ENCODE results near the gene SYTL1. TPM values are rescaled to one million over a fixed set of nuclear protein-coding genes. Genes with fewer than 3 reads are reported as not detected.
"Not testable (repeated sequence)": the region's sequence is repeated elsewhere in the genome, so short reads cannot be mapped to it uniquely, and the experiment has no call there.

Gene SYTL1
- total RNA-seq, 1 donor: 108 TPM

- no peak for DNase-seq (ENCODE audit: low read depth in 2 of 3, low spot score in 2 of 3)
Observed at GRCh38 chr1:27381969-27382762, 40.3 kb downstream of the SYTL1 start.

DNA sequence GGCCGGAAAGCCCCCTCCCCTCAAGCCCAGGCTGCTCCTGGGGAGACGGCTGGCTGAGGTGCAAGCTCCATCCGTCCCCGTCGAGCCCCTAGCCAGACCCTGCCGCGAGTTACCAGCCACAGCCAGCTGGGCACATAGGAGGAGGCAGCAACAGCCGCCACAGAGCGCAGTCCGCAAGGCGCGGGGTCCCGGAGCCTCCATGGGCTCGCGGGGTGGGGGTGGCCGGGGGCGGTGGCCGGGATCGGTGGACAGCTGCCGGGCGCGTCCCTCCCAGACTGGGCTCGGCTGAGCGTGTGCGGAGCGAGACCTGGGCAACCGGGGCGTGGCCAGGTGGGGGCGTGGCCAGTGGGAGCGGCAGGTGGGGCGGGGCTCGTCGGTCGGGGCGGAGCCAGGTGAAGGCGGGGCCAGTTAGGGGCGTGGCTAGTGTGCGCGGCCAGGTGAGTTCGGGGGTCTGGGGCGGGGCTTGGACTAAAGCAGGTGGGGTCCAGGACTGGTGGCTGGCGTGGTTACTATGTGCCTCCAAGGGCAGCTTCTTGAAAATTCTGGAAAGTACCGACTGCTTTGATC lies 41.3 kb downstream of the SYTL1 start, which contains the start of gene CD164L2:
TSS of gene CD164L2 (minus strand) at position 295 of the 567 bp plus-strand sequence. CDS start at position 201, 94 bp downstream.
- peak in 1 of 3 donors; percentile 34 for DNase-seq (ENCODE audit: low read depth in 2 of 3, low spot score in 2 of 3)

DNA sequence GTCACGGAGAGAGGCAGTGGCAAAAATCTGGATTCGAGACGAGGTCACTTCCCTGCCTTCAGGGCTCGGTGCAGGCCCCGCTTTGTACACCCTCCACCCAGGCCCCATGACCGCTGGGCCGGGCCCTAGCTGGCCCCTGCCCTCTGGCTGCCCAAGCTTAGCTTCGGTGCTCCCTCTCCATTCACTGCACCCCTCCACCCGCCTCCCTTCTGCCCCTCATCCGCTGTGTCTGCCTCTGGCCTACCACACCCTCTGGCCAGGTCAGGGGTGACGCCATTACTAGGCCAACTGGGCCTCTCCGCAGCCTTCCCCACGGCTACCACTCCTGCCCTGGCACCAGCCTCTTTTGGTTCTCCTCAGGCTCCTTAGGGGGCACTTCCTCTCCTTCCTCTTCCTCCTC lies 41.8 kb downstream of the SYTL1 start:
- no peak for DNase-seq (ENCODE audit: low read depth in 2 of 3, low spot score in 2 of 3)

- not testable (repeated sequence) for DNase-seq (ENCODE audit: low read depth in 2 of 3, low spot score in 2 of 3)
Observed at GRCh38 chr1:27384797-27385196, 43.0 kb downstream of the SYTL1 start.

- DNase-seq (ENCODE audit: low read depth in 2 of 3, low spot score in 2 of 3): peak; percentile 53 to 59 (median 53)
Observed at GRCh38 chr1:27388337-27389005, 46.6 kb downstream of the SYTL1 start.

DNA sequence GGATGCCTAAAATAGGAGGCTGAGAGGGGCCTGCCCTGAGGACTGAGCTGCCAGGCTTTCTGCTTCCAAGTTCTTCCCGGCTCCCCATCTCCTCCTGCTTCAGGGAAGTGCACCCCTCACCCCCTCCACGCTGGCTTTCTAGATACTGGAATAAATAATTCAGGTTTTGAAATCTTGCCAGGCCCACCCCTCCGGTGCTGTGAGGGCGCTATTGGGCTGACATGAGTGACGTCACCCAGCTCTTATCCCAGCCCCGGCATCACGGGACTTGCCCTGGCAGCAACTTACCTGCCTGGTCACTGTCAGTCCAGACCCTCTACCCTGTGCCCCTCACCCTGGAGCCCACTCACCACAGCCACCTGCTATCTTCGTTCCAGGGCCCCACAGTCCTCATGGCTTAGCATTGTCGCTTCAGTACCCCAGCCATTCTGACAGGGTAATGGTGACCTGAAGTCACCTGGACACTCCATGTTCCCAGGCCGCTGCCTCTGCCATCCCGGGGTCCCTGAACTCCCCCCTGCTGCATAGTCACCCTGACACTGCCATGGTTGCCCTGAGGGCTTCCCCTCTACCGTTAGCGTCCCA lies 49.8 kb downstream of the SYTL1 start:
- peak in 2 of 3 donors; percentile 62 to 63 for DNase-seq (ENCODE audit: low read depth in 2 of 3, low spot score in 2 of 3)

DNA sequence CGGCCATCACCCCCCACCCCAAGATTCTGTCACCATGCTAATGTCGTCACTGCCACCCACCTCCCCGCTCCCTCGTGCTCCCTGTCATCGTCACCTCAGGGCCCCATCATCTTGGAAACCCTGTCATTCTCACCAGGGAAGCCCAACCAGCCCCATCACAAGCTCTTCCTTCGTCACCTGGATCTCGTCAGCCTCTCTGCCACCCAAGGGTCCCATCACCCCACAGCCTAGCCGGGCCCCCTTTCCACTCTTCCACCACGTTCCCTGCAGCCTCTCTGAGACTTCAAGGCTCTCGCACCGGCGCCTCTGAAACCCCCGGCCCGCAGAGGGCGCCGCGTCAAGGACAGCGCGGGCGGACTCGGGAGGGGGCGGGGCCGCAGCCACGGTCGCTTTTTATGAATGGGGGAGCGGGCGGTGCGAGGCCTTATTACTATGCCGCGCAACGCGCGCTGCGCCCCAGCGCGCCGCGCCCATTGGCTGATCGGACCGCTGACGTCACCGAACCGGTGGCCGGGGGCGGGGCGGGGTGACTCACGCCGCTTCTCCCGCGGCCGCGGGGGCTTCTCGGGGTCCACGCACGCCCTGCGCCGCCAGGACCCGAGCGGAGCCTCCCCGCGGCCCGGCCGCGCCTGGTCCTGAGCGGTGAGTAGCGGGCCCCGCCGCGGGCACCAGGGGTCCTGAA lies 50.4 kb downstream of the SYTL1 start, which contains the start of gene GPR3:
TSS of gene GPR3 (plus strand) at position 527 of the 682 bp plus-strand sequence. CDS start 1,177 bp downstream, outside the sequence.
- DNase-seq (ENCODE audit: low read depth in 2 of 3, low spot score in 2 of 3): peak; percentile 86 to 95 (median 94)

GRCh38 chr1:27392778-27393635 lies 51.2 kb downstream of the SYTL1 start:
- no peak for DNase-seq (ENCODE audit: low read depth in 2 of 3, low spot score in 2 of 3)

DNA sequence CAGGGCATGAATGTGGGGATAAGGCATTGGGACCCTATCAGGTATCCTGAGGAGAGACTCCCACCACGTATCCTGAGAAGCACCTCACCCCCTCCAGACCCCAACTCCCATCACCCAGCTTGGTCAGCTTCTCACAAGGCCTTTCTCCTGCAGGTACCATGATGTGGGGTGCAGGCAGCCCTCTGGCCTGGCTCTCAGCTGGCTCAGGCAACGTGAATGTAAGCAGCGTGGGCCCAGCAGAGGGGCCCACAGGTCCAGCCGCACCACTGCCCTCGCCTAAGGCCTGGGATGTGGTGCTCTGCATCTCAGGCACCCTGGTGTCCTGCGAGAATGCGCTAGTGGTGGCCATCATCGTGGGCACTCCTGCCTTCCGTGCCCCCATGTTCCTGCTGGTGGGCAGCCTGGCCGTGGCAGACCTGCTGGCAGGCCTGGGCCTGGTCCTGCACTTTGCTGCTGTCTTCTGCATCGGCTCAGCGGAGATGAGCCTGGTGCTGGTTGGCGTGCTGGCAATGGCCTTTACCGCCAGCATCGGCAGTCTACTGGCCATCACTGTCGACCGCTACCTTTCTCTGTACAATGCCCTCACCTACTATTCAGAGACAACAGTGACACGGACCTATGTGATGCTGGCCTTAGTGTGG lies 51.9 kb downstream of the SYTL1 start:
- DNase-seq (ENCODE audit: low read depth in 2 of 3, low spot score in 2 of 3): no peak

GRCh38 chr1:27394282-27394658 lies 52.4 kb downstream of the SYTL1 start:
- no peak for DNase-seq (ENCODE audit: low read depth in 2 of 3, low spot score in 2 of 3)

DNA sequence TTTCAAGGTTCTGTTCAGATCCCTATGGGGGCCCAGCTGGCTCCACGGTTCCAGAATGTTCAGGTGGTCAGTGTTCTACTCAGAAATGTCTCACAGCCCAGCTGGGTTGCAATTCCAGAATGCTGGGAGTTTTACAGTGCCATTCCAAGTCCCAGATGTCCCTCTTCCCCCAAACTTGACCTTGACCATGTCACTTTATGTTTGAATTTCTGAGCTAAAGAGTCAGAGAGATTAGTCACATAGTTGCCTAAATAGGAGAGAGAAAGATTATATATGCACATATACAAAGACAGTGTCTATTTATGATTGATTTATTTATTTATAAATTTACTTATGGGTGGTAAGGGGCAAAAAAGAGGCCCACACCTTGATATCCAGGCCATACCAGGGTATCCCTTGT lies 53.1 kb downstream of the SYTL1 start:
- DNase-seq (ENCODE audit: low read depth in 2 of 3, low spot score in 2 of 3): no peak

- DNase-seq (ENCODE audit: low read depth in 2 of 3, low spot score in 2 of 3): peak; percentile 70 to 90 (median 80)
Observed at GRCh38 chr1:27395441-27396195, 53.8 kb downstream of the SYTL1 start.

DNA sequence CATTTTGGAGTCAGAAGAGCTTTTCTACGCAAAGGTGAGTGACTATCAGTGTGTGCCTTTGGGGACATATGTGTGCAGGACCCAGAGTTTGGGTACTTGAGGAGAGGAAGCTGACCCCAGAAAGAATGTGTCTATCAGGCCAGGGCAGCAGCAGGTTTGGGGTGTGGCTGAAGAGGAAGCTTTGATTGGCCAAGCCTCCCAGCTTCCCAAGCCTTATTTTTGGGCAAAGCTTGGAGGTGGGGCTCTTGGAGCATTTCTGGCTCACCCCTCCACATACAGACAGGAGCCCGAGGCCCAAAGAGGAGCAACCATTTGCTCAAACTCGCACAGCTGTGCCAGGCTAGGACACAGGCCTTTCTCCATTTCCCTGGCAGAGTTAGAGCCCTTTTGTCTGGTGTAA lies 55.3 kb downstream of the SYTL1 start:
- no peak for DNase-seq (ENCODE audit: low read depth in 2 of 3, low spot score in 2 of 3)

GRCh38 chr1:27397749-27398148 lies 55.9 kb downstream of the SYTL1 start:
- no peak for DNase-seq (ENCODE audit: low read depth in 2 of 3, low spot score in 2 of 3)

DNA sequence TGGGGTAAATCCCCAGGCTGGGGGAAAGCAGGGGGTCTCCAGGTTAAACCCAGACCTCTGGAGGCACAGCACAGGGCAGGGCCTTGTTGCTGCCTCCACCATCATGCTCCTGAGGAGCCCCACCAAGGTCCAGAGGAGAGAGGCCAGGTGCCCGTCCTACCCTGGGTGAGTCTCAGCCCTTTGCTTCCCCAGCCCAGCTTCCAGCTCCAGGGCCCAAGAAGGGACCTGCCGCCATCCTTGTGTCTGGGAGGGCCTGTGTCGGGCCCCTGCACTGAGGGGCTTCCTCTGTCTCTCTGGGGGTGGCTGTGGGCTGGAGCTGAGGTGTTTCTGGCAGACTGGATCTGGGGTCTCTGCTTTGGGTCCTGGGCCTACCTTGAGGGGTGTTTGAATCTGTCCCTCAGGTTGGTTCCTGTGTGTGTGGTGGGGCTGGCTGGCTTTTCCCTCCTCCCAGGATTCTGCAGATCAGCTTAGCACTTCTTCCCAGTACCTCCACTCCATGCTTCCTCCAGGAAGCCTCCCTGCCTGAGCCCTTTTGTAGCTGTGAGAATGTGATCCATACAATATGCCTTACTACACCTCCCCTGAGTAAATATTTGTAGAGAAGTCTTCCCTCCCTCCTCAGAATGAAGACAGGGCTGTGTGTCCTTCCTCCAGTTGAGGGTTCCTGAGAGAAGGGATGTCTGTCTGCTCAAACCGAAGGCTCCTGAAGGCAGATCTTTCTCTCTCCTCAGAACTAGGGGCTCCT lies 56.8 kb downstream of the SYTL1 start:
- no peak for DNase-seq (ENCODE audit: low read depth in 2 of 3, low spot score in 2 of 3)

GRCh38 chr1:27399251-27400025 lies 57.6 kb downstream of the SYTL1 start:
- DNase-seq (ENCODE audit: low read depth in 2 of 3, low spot score in 2 of 3): no peak

Data from hematopoietic multipotent progenitor cell (in vitro differentiated cells).